ENCODE measurements around the gene THY1.
"Not testable (repeated sequence)": the region's sequence is repeated elsewhere in the genome, so short reads cannot be mapped to it uniquely, and the experiment has no call there.

THY1 gene

DNA sequence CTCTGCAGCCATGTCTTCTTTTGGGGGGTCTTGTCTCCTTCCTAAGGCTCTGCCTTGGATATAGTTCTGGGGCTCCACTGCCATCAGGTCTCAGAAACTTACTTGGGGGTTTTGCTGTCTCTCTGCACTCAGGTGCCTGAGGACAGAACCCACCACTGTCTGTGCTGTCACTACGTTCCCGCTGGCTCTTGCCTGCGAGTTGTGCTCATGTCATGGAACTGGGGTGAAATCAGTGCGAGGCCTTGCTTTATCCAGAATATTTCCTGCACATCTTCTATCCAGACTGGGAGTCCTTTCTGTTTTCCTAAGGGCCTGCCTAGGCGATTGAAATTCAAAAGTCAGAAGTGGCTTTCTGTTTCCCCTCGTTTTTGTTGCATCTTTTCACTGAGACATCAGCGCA lies 34.9 kb downstream of the THY1 start:
- TF ChIP-seq, protein P1, sequence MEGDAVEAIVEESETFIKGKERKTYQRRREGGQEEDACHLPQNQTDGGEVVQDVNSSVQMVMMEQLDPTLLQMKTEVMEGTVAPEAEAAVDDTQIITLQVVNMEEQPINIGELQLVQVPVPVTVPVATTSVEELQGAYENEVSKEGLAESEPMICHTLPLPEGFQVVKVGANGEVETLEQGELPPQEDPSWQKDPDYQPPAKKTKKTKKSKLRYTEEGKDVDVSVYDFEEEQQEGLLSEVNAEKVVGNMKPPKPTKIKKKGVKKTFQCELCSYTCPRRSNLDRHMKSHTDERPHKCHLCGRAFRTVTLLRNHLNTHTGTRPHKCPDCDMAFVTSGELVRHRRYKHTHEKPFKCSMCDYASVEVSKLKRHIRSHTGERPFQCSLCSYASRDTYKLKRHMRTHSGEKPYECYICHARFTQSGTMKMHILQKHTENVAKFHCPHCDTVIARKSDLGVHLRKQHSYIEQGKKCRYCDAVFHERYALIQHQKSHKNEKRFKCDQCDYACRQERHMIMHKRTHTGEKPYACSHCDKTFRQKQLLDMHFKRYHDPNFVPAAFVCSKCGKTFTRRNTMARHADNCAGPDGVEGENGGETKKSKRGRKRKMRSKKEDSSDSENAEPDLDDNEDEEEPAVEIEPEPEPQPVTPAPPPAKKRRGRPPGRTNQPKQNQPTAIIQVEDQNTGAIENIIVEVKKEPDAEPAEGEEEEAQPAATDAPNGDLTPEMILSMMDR (IDR thresholded peaks at IDR 0.05), result no peak
- Histone ChIP-seq H3K4me3 (ENCODE audit: low read depth in 1 of 2, low read length in 1 of 2) (no peak overlapping the region), H3K36me3 (no peaks in the 10 kb centered on the region), H3K27ac (no peak overlapping the region), H3K27me3 (peaks cover 38% of the 10 kb centered on the region), H3K9me3 (no peaks in the 10 kb centered on the region), H3K4me1 (ENCODE audit: control insufficient read depth in 1 of 2, insufficient read depth in 1 of 2, low read depth in 1 of 2, low read length in 1 of 2) (no peaks in the 10 kb centered on the region)

- TF ChIP-seq, protein P1 (IDR thresholded peaks at IDR 0.05), result no peak
- H3K27ac ChIP-seq, result no peak overlapping the region
- peaks cover 65% of the 10 kb centered on the region for H3K27me3 ChIP-seq
- H3K4me1 ChIP-seq (ENCODE audit: control insufficient read depth in 1 of 2, insufficient read depth in 1 of 2, low read depth in 1 of 2, low read length in 1 of 2), result peaks cover 14 to 15% of the 10 kb centered on the region in 2 experiments
- no peaks in the 10 kb centered on the region for H3K36me3 ChIP-seq
- H3K4me3 ChIP-seq (ENCODE audit: low read depth in 1 of 2, low read length in 1 of 2), result no peak overlapping the region
- no peaks in the 10 kb centered on the region for H3K9me3 ChIP-seq
Measured at GRCh38 chr11:119384332-119384731, 38.6 kb downstream of the THY1 start.

DNA sequence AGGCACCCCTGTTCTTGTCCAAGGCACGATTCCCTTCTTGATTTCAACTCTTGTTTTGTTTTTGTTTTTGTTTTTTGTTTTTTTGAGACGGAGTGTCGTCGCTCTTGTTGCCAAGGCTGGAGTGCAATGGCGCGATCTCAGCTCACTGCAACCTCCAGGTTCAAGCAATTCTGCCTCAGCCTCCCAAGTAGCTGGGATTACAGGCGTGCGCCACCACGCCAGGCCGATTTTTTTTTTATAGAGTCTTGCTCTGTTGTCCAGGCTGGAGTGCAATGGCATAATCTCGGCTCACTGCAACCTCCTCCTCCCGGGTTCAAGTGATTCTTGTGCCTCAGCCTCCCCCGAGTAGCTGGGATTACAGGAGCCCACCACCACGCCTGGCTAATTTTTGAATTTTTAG lies 40.5 kb downstream of the THY1 start:
- H3K36me3 ChIP-seq; H3K27ac ChIP-seq; H3K4me3 ChIP-seq (ENCODE audit: low read depth in 1 of 2, low read length in 1 of 2); H3K9me3 ChIP-seq: not testable (repeated sequence)
- Histone ChIP-seq H3K4me1 (ENCODE audit: control insufficient read depth in 1 of 2, insufficient read depth in 1 of 2, low read depth in 1 of 2, low read length in 1 of 2) (peaks cover 14 to 15% of the 10 kb centered on the region in 2 experiments), H3K27me3 (peaks cover 67% of the 10 kb centered on the region)

DNA sequence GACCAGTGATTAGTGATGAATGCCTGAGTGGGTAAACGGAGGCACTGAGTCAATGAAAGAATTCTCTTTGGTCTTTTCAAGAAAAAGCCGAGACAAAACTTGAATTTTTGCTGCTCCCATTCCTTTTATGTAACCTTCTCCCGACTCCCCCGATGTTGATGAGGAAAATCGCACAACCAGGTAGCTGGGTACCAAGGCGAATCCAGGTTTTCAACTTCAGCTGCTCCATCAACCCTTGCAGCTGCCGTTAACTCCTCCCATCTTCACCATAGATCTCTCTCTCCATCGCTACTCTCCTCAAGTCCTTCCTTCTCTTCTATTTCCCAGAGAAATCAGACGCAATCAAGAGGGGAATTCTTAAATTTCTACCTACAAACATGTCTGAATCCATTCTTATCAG lies 40.9 kb downstream of the THY1 start:
- no peaks in the 10 kb centered on the region for H3K36me3 ChIP-seq
- H3K9me3 ChIP-seq, result no peaks in the 10 kb centered on the region
- no peak overlapping the region for H3K27ac ChIP-seq
- H3K4me3 ChIP-seq (ENCODE audit: low read depth in 1 of 2, low read length in 1 of 2), result peak overlapping the region; percentile 55
- H3K4me1 ChIP-seq (ENCODE audit: control insufficient read depth in 1 of 2, insufficient read depth in 1 of 2, low read depth in 1 of 2, low read length in 1 of 2), result peaks cover 14 to 15% of the 10 kb centered on the region in 2 experiments
- H3K27me3 ChIP-seq, result peaks cover 67% of the 10 kb centered on the region
- TF ChIP-seq, protein P1 (IDR thresholded peaks at IDR 0.05), result no peak

DNA sequence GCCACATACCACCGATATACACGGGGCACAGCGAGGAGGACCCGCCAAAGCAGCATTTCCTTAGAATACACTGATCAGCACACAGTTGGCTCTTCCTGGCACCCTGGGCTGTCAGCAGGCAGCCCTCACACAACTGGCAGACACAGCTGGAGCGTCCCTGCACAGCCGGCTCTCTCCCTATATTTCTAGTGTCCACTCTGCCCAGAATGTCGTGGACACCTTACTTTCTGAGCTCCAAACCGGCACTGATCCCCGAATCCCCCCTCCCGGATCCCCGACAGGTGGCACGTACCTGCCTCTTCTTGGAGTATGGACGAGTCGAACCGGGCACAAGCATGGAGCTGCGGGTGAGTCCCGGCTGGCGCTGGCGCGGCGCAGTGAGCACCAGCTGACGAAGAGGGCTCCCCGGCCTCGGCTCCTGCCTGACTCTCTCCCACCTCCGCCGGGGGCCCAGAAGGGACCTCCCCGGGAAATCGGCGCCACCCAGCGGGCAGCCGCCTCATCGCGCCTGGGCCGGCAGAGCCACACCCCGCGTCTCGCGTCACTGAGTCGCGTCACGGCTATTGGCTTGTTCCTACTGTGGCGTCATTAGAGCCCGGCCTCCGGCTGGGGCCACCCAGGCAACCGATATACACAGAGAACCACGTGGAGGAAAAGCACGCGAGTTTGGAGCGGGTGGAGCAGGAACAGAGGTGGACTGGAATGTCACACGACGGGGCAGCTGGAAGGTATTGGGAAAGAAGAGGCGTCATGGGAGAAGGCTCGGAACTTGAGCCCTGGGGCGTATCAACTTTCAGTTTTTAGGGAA lies 41.6 kb downstream of the THY1 start, which contains the start of gene USP2:
USP2 (minus strand) TSS at position 510 of the 808 bp plus-strand sequence. CDS start 8,210 bp downstream, outside the sequence.
- H3K27me3 ChIP-seq, result peaks cover 67% of the 10 kb centered on the region
- H3K27ac ChIP-seq, result no peak within 1 kb of the TSS
- TF ChIP-seq, protein P1 (IDR thresholded peaks at IDR 0.05), result peak; percentile 90
- no peaks in the 10 kb centered on the region for H3K36me3 ChIP-seq
- H3K4me3 ChIP-seq (ENCODE audit: low read depth in 1 of 2, low read length in 1 of 2), result peak within 1 kb of the TSS; percentile 55
- no peaks in the 10 kb centered on the region for H3K9me3 ChIP-seq
- peaks cover 14 to 15% of the 10 kb centered on the region in 2 experiments for H3K4me1 ChIP-seq (ENCODE audit: control insufficient read depth in 1 of 2, insufficient read depth in 1 of 2, low read depth in 1 of 2, low read length in 1 of 2)

- TF ChIP-seq, protein P1 (IDR thresholded peaks at IDR 0.05), result no peak
- H3K9me3 ChIP-seq, result no peaks in the 10 kb centered on the region
- no peaks in the 10 kb centered on the region for H3K36me3 ChIP-seq
- H3K4me1 ChIP-seq (ENCODE audit: control insufficient read depth in 1 of 2, insufficient read depth in 1 of 2, low read depth in 1 of 2, low read length in 1 of 2), result peaks cover 14 to 15% of the 10 kb centered on the region in 2 experiments
- H3K27me3 ChIP-seq, result peaks cover 64% of the 10 kb centered on the region
- H3K4me3 ChIP-seq (ENCODE audit: low read depth in 1 of 2, low read length in 1 of 2), result peak overlapping the region in 1 of 2 experiments; percentile 55
- no peak overlapping the region for H3K27ac ChIP-seq
Measured at GRCh38 chr11:119380827-119381180, 42.2 kb downstream of the THY1 start.

All from neutrophil (primary cell).